ENCODE measurements around the gene CYBA. TPM values are rescaled to one million over a fixed set of nuclear protein-coding genes. Genes with fewer than 3 reads are reported as not detected.

The CYBA gene
- total RNA-seq, 1 donor, result 250 TPM

- no peaks in the 10 kb centered on the region for H3K9me3 ChIP-seq (ENCODE audit: low read depth, low read length)
- peaks cover 6% of the 10 kb centered on the region for H3K4me1 ChIP-seq (ENCODE audit: insufficient read depth, low read length)
- peaks cover 7% of the 10 kb centered on the region for H4K20me1 ChIP-seq (ENCODE audit: insufficient read depth, low read length)
- H3K36me3 ChIP-seq (ENCODE audit: insufficient read depth, low read length), result no peaks in the 10 kb centered on the region
- H3K4me3 ChIP-seq (ENCODE audit: insufficient read depth, low read length), result no peak overlapping the region
- no peaks in the 10 kb centered on the region for H3K79me2 ChIP-seq (ENCODE audit: insufficient read depth, low read length)
- peak; percentile 93 for DNase-seq (ENCODE audit: insufficient read length, low spot score, missing footprints)
- peaks cover 39% of the 10 kb centered on the region for H3K27me3 ChIP-seq (ENCODE audit: insufficient read depth, low read length)
- no peak overlapping the region for H2AFZ ChIP-seq (ENCODE audit: low read length)
- no peak for TF ChIP-seq CTCF (IDR thresholded peaks at IDR 0.05; ENCODE audit: extremely low read depth, low read depth, low read length)
- H3K4me2 ChIP-seq (ENCODE audit: insufficient read depth, low read length), result no peak overlapping the region
- no peak overlapping the region for H3K27ac ChIP-seq (ENCODE audit: low read depth, low read length)
Measured at GRCh38 chr16:88639231-88640038, 11.4 kb downstream of the CYBA start.

GRCh38 chr16:88638323-88639230 is 12.3 kb downstream of the CYBA start, which contains the start of gene IL17C:
Gene IL17C, plus strand, starts transcription at chr16:88638572. Its CDS starts 70 bp downstream, at chr16:88638642.
- DNase-seq (ENCODE audit: insufficient read length, low spot score, missing footprints), result no peak
- TF ChIP-seq CTCF (IDR thresholded peaks at IDR 0.05; ENCODE audit: extremely low read depth, low read depth, low read length), result no peak
- H3K27ac ChIP-seq (ENCODE audit: low read depth, low read length), result no peak within 1 kb of the TSS
- H3K36me3 ChIP-seq (ENCODE audit: insufficient read depth, low read length), result no peaks in the 10 kb centered on the region
- no peaks in the 10 kb centered on the region for H3K79me2 ChIP-seq (ENCODE audit: insufficient read depth, low read length)
- H3K27me3 ChIP-seq (ENCODE audit: insufficient read depth, low read length), result peaks cover 39% of the 10 kb centered on the region
- peaks cover 6% of the 10 kb centered on the region for H3K4me1 ChIP-seq (ENCODE audit: insufficient read depth, low read length)
- peaks cover 7% of the 10 kb centered on the region for H4K20me1 ChIP-seq (ENCODE audit: insufficient read depth, low read length)
- no peak within 1 kb of the TSS for H3K4me3 ChIP-seq (ENCODE audit: insufficient read depth, low read length)
- H2AFZ ChIP-seq (ENCODE audit: low read length), result no peak within 1 kb of the TSS
- no peak within 1 kb of the TSS for H3K4me2 ChIP-seq (ENCODE audit: insufficient read depth, low read length)
- no peaks in the 10 kb centered on the region for H3K9me3 ChIP-seq (ENCODE audit: low read depth, low read length)

GRCh38 chr16:88636488-88637265 is 14.2 kb downstream of the CYBA start:
- TF ChIP-seq CTCF (IDR thresholded peaks at IDR 0.05; ENCODE audit: extremely low read depth, low read depth, low read length), result no peak
- Histone ChIP-seq H3K4me3 (ENCODE audit: insufficient read depth, low read length) (no peak overlapping the region), H3K27me3 (ENCODE audit: insufficient read depth, low read length) (peaks cover 39% of the 10 kb centered on the region), H3K9me3 (ENCODE audit: low read depth, low read length) (no peaks in the 10 kb centered on the region), H3K79me2 (ENCODE audit: insufficient read depth, low read length) (no peaks in the 10 kb centered on the region), H3K4me1 (ENCODE audit: insufficient read depth, low read length) (peaks cover 6% of the 10 kb centered on the region), H2AFZ (ENCODE audit: low read length) (no peak overlapping the region), H3K27ac (ENCODE audit: low read depth, low read length) (no peak overlapping the region), H3K4me2 (ENCODE audit: insufficient read depth, low read length) (no peak overlapping the region), H3K36me3 (ENCODE audit: insufficient read depth, low read length) (no peaks in the 10 kb centered on the region), H4K20me1 (ENCODE audit: insufficient read depth, low read length) (peaks cover 7% of the 10 kb centered on the region)
- DNase-seq (ENCODE audit: insufficient read length, low spot score, missing footprints), result no peak

Data from osteoblast (primary cell).